ENCODE results near the gene ALDH1A3.

Gene ALDH1A3

GRCh38 chr15:100944986-100945385 lies 65.4 kb downstream of the ALDH1A3 start:
- no peak for DNase-seq (ENCODE audit: extremely low read depth in 1 of 2, low read depth in 1 of 2)

- DNase-seq (ENCODE audit: extremely low read depth in 1 of 2, low read depth in 1 of 2) = no peak
These were observed 68.3 kb downstream of the ALDH1A3 start for GRCh38 chr15:100947760-100948429.

- no peak for DNase-seq (ENCODE audit: extremely low read depth in 1 of 2, low read depth in 1 of 2)
These were observed 68.8 kb downstream of the ALDH1A3 start for GRCh38 chr15:100948430-100948762.

- no peak for DNase-seq (ENCODE audit: extremely low read depth in 1 of 2, low read depth in 1 of 2)
These were observed 70.1 kb downstream of the ALDH1A3 start for GRCh38 chr15:100949691-100950090.

GRCh38 chr15:100951965-100952364 lies 72.3 kb downstream of the ALDH1A3 start:
- DNase-seq (ENCODE audit: extremely low read depth in 1 of 2, low read depth in 1 of 2) = no peak

- DNase-seq (ENCODE audit: extremely low read depth in 1 of 2, low read depth in 1 of 2) = no peak
These were observed 72.9 kb downstream of the ALDH1A3 start for GRCh38 chr15:100952566-100952965.

- DNase-seq (ENCODE audit: extremely low read depth in 1 of 2, low read depth in 1 of 2) = no peak
These were observed 78.9 kb downstream of the ALDH1A3 start for GRCh38 chr15:100958326-100959065.

- DNase-seq (ENCODE audit: extremely low read depth in 1 of 2, low read depth in 1 of 2) = no peak
These were observed 79.7 kb downstream of the ALDH1A3 start for GRCh38 chr15:100959066-100960050.

Measured in activated CD8-positive, alpha-beta memory T cell treated with anti-CD3 and anti-CD28 coated beads for 1 hour (primary cell).